ENCODE results near the gene TRPV4. TPM values are rescaled to one million over a fixed set of nuclear protein-coding genes. Genes with fewer than 3 reads are reported as not detected.
A peak's percentile ranks its signal among the peaks of the same experiment; 100 is the strongest.

TRPV4 gene
- total RNA-seq, 2 donors from 2014 or later: 1.0 to 1.2 TPM

DNA sequence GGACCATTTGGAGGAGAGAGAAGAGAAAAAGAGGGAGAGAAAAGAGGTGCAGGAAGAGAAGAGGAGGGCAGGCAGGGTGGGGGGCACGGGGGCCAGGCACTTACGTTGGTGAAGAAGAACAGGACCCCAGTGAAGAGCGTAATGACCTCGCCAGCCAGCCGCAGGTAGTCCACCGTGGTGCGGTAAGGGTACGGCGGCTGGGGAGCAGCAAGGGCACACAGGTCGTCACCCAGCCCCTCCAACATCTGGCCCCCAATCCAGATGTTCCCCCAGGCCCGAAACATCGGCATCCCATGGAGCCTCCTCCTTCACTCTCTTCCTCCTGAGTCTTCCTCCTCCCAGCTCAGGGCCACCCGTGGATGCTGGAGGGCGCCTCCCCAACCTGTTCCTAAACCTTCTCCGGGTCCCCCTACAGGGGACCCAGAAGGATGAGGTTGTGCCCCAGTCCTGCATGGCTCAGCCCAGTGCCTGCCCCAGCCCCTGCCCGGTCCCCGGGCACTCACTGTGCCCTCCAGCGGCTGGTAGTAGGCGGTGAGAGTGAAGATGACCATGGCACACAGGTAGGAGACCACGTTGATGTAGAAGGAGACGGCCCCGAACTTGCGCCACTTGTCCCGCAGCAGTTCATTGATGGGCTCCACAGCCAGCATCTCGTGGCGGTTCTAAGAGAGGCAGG, 39.2 kb downstream of the TRPV4 start:
- DNase-seq: no peak
- intact Hi-C loops (cut with DNase I): no loop called here
- no peak for ATAC-seq

- intact Hi-C loops (cut with DNase I): no loop called here
- DNase-seq (no peak), ATAC-seq (no peak)
Measured at GRCh38 chr12:109793411-109793810, 39.8 kb downstream of the TRPV4 start.

- intact Hi-C loops (cut with DNase I): no loop called here
- ATAC-seq (no peak), DNase-seq (no peak)
Measured at GRCh38 chr12:109792992-109793391, 40.2 kb downstream of the TRPV4 start.

DNA sequence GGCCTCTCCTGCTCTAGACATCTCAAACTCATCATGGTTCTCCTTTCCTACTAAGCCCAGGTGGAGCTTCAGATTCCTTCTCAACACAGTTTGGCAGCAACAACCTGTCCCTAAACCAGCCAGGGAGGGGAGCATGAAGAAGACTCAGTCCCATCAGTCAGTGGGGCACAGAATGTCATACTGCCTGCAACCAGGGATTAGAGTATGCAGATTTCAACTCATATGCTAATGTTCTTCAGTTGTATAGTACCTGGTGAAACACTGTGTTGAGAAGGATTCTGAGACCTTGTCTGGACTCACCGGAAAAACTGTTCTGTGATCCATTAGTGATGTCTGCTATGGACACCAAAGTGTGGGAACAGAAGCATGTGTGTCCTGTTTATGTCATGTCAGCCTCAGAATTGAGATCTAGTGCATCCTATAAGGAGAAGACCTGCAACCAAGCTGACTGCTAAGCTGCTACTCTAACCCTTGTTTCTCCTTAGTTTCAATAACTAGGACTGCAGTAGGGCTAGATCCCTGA, 43.6 kb downstream of the TRPV4 start:
- ATAC-seq (no peak), DNase-seq (no peak)

DNA sequence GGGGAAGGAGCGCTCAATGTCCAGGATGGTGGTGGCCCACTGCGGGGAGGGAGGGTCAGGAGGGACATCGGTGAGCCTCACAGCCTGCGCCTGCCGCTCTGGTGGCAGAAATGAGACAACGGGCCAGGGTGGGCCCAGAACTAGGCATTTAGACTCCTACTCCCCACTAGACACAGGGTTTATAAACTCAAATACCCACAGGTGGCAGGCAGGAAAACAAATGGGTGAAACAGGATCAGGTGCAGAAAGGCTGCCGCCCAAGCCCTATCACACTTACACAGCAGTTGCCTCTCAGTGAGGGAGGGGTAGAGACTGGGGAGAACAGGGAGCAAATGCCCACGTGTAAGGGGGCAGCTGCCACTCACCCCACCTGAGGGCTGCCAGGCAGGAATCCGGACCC, 46.4 kb downstream of the TRPV4 start:
- ATAC-seq (no peak), DNase-seq (no peak)
- intact Hi-C loops (cut with DNase I): no loop called here

More for the DNA sequence above, 43.6 kb downstream of the TRPV4 start:
- intact Hi-C loops (cut with DNase I): no loop called here

GRCh38 chr12:109785854-109786253, 47.3 kb downstream of the TRPV4 start:
- intact Hi-C loops (cut with DNase I): no loop called here
- no peak for DNase-seq
- ATAC-seq: no peak

DNA sequence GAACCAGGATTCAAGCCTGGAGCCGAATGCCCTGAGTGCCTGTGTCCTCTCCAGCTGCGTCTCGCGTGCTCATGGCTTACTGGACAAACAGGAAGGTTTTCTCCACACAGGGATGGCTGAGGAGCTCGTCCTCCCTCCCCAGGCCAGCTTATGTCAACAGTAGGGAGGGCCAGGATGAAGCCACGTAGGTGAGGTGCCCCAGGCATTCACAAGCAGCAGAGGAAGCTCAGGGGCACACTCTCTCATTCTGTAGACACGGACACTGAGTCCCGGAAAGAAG, 49.3 kb downstream of the TRPV4 start:
- no peak for ATAC-seq
- intact Hi-C loops (cut with DNase I): no loop called here

DNA sequence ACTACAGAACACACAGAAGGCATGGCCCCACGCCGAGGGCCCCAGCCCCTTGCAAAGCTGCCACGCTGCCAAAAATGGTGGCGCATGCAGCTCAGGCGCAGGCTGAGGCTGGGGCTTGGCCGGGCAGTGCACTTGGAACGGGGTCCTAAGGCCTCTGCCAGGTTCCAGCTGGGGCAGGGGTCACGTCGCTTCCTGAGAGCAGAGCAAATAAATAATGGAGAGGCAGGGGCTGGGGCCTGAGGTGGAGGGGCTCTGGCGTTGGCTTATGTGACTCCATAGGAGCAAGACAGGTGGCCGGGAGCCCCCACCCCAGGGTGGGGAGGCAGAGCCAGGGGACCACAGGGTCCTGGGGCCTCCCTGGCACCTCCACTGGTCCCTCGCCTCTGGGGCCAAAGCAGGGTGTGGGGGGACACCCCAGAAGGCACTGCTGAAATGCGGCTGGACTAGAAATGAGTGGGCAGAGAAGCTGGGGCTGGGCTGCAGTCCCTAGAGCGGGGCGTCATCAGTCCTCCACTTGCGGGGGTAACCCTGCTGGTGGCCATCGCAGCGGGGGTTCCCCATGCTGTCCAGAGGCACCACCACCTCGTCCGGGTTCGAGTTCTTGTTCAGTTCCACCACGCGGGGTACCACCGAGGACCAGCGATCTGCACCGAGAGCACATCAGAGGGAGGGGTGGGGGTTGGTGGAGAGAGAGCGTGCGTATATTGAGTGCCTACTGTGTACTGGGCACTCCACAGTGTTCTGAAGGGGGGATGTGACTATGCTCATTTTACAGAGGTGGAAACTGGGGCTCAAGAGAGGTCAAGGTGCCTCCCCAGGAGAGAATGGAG, 49.8 kb downstream of the TRPV4 start:
- intact Hi-C loops (cut with DNase I): no loop called here
- ATAC-seq (no peak), DNase-seq (no peak)

More for the DNA sequence above, 49.3 kb downstream of the TRPV4 start:
- DNase-seq: no peak

GRCh38 chr12:109782326-109782703, 50.9 kb downstream of the TRPV4 start:
- no peak for ATAC-seq
- intact Hi-C loops (cut with DNase I): no loop called here
- DNase-seq: no peak

DNA sequence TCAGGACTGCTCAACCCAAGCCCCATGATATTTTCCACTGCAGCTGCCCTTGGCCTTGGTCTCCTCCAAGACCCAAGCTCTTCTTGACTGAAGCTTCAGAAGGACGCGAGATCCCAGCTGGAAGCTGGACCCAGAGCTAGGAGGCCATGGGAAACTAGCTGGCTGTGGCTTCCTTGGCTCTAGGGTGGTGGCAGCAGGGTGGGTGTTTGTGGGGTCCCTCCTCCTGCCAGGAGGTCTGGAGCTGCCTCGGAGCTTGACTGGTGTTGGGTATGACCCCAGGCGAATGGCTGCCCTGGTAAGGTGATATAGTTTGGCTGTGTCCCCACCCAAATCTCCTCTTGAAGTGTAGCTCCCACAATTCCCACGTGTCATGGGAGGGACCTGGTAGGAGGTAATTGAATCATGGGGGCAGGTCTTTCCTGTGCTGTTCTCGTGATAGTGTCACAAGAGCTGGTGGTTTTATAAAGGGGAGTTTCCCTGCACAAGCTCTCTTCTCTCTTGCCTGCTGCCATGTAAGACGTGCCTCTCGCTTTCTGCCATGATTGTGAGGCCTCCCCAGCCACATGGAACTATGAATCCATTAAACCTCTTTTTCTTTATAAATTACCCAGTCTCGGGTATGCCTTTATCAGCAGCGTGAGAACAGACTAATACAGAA, 51.4 kb downstream of the TRPV4 start:
- intact Hi-C loops (cut with DNase I): no loop called here
- DNase-seq: no peak
- ATAC-seq: no peak

DNA sequence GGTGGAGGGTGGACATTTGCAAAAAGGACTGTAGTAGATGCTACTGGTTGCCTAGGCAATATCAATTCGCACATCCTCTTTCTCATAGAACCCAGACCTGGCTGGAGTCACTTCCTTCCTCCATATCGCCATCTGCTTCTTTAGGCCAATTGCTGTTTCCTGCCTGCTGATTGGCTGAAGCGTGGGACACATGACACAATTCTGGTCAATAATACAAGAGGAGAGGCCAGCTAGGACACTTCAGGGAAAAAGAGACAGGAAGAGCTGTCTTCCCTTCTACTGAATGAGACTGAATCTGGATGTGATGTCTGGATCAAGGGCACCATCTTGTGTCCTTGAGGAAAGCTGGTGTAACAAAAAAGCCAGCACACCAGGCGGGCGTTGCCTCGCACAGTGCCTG, 53.8 kb downstream of the TRPV4 start:
- DNase-seq (no peak), ATAC-seq (no peak)
- intact Hi-C loops (cut with DNase I): loop anchor here (5.0 to 10.0 kb wide), 2 partner anchors 65 to 352 kb away; partner anchors contain the start of gene FAM222A (in 1 of the 2)

GRCh38 chr12:109778684-109779083, 54.5 kb downstream of the TRPV4 start:
- DNase-seq (no peak), ATAC-seq (no peak)
- intact Hi-C loops (cut with DNase I): loop anchor here (5.0 to 10.0 kb wide), 2 partner anchors 64 to 351 kb away; partner anchors contain the start of gene FAM222A (in 1 of the 2)

GRCh38 chr12:109777544-109777943, 55.7 kb downstream of the TRPV4 start:
- intact Hi-C loops (cut with DNase I): loop anchor here (5.0 to 10.0 kb wide), 2 partner anchors 63 to 350 kb away; partner anchors contain the start of gene FAM222A (in 1 of the 2)
- DNase-seq (no peak), ATAC-seq (no peak)

DNA sequence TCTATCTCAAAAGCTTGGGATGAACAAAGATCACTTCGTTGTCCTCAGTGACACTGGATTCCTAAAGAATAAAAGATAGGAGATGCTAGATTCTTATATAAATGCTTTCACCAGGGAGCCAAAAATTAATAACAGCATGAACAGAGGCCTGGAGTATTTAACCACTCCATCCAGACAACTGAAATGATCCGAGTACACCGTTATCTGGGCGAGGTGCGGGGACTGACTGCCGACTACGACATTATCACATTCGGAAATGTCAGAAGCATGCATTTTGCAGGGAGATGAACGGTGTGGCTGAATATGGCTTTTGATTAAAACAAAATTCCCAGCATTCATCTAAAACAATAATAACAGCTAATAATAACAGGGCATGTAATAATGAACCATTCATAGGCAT, 56.6 kb downstream of the TRPV4 start:
- intact Hi-C loops (cut with DNase I): loop anchor here (5.0 to 10.0 kb wide), 2 partner anchors 62 to 349 kb away; partner anchors contain the start of gene FAM222A (in 1 of the 2)
- DNase-seq (no peak), ATAC-seq (no peak)

GRCh38 chr12:109775172-109775881, 57.9 kb downstream of the TRPV4 start:
- ATAC-seq (peak; percentile 82 to 88), DNase-seq (peak; percentile 71)
- intact Hi-C loops (cut with DNase I): loop anchor here (1.0 to 10.0 kb wide), 5 partner anchors 55 to 348 kb away; partner anchors contain the start of gene FAM222A (in 1 of the 2)

- ATAC-seq: peak; percentile 47 to 64
- intact Hi-C loops (cut with DNase I): loop anchor here (2.0 to 10.0 kb wide), 4 partner anchors 53 to 256 kb away; partner anchors contain the start of gene FAM222A (in 1 of the 2)
- DNase-seq: no peak
Measured at GRCh38 chr12:109773384-109774011, 59.7 kb downstream of the TRPV4 start.

- ATAC-seq: no peak
- no peak for DNase-seq
- intact Hi-C loops (cut with DNase I): loop anchor here in 1 of 2 donors (5.0 to 10.0 kb wide), 2 partner anchors 58 to 255 kb away; partner anchors contain the start of gene FAM222A
Measured at GRCh38 chr12:109772622-109773321, 60.4 kb downstream of the TRPV4 start.
